Colonic mucosa (tissue), 4 donors: ENCODE results near the gene RASGEF1C. TPM values are rescaled to one million over a fixed set of nuclear protein-coding genes. Genes with fewer than 3 reads are reported as not detected.

Experiments
- DNase-seq: peaks from one replicate; pipeline ENCODE4 v3.0.0-alpha.2; 2020
- H3K27ac ChIP-seq: fragments of 200-600 bp; one replicate; pipeline ENCODE4 v1.8.0; 2021
- H3K27me3 ChIP-seq: fragments of 200-600 bp; one replicate; pipeline ENCODE4 v1.8.0; 2021
- H3K36me3 ChIP-seq: fragments of 200-600 bp; one replicate; pipeline ENCODE4 v1.8.0; 2021
- H3K4me1 ChIP-seq: fragments of 200-600 bp; one replicate; pipeline ENCODE4 v1.8.0; 2021; ENCODE audit warnings: mild to moderate bottlenecking
- H3K4me3 ChIP-seq: fragments of 200-600 bp; one replicate; pipeline ENCODE4 v1.8.0; 2021
- H3K9ac ChIP-seq, 2 donors: one replicate each; pipeline ENCODE4 v1.7.0; 2013; ENCODE audit warnings: control low read depth in 2 of 2, low read depth in 2 of 2, low read length in 2 of 2
- H3K9me3 ChIP-seq: fragments of 200-600 bp; one replicate; pipeline ENCODE4 v1.8.0; 2021
- CTCF ChIP-seq: fragments of 200-600 bp; IDR thresholded peaks from one replicate; pipeline ENCODE4 v1.8.0; 2022; ENCODE audit warnings: antibody characterized with exemption, mild to moderate bottlenecking
- intact Hi-C: fragments of 100-400 bp; cut with DNase I; formaldehyde crosslinking; loops from one replicate; pipeline ENCODE4 v1.14.1; 2022
- total RNA-seq, 2 donors: library from RNA; stranded (reverse); fragmentation: NEBNext Ultra II Directional in 1 of 2; extraction: Animal tissue kit (Norgen Biotek cat#: 25700) in 1 of 2; gene quantifications; one replicate each; pipeline ENCODE4 v1.2.1, GENCODE V29; 2021
- donor health status: healthy.
- donor health status: DM: no; HTN: no; CAD: no.
- donor health status: DM: no; HTN: no; CAD: no.

RASGEF1C gene
- total RNA-seq, 2 donors from 2014 or later: 0.85 TPM; not detected in 1

- no peak for DNase-seq
- Histone ChIP-seq H3K4me1 (no peaks in the 10 kb centered on the region), H3K9me3 (no peaks in the 10 kb centered on the region), H3K27ac (no peak overlapping the region), H3K36me3 (no peaks in the 10 kb centered on the region), H3K4me3 (no peak overlapping the region), H3K27me3 (no peaks in the 10 kb centered on the region), H3K9ac (no peak overlapping the region)
- TF ChIP-seq CTCF: no peak
- intact Hi-C loops: no loop called here
Measured at GRCh38 chr5:180142824-180143610, 66.0 kb downstream of the RASGEF1C start.

- no peaks in the 10 kb centered on the region for H3K9me3 ChIP-seq
- DNase-seq: peak; percentile 12
- no peaks in the 10 kb centered on the region for H3K4me1 ChIP-seq
- no peak overlapping the region for H3K9ac ChIP-seq
- no peak for TF ChIP-seq CTCF
- H3K36me3 ChIP-seq: no peaks in the 10 kb centered on the region
- no peak overlapping the region for H3K4me3 ChIP-seq
- H3K27me3 ChIP-seq: no peaks in the 10 kb centered on the region
- H3K27ac ChIP-seq: no peak overlapping the region
- intact Hi-C loops: no loop called here
Measured at GRCh38 chr5:180142021-180142765, 66.8 kb downstream of the RASGEF1C start.

- DNase-seq: no peak
- intact Hi-C loops: no loop called here
- TF ChIP-seq CTCF: no peak
- no peak overlapping the region for H3K27ac ChIP-seq
- H3K9me3 ChIP-seq: no peaks in the 10 kb centered on the region
- H3K4me3 ChIP-seq: no peak overlapping the region
- H3K36me3 ChIP-seq: no peaks in the 10 kb centered on the region
- H3K4me1 ChIP-seq: no peaks in the 10 kb centered on the region
- H3K9ac ChIP-seq: no peak overlapping the region
- no peaks in the 10 kb centered on the region for H3K27me3 ChIP-seq
Measured at GRCh38 chr5:180141068-180141660, 67.8 kb downstream of the RASGEF1C start.

- H3K9ac ChIP-seq: no peak overlapping the region
- H3K4me3 ChIP-seq: no peak overlapping the region
- no peak overlapping the region for H3K27ac ChIP-seq
- no peak for TF ChIP-seq CTCF
- no peaks in the 10 kb centered on the region for H3K9me3 ChIP-seq
- no peaks in the 10 kb centered on the region for H3K36me3 ChIP-seq
- no peaks in the 10 kb centered on the region for H3K27me3 ChIP-seq
- intact Hi-C loops: no loop called here
- H3K4me1 ChIP-seq: no peaks in the 10 kb centered on the region
- DNase-seq: peak; percentile 12
Measured at GRCh38 chr5:180140571-180140970, 68.4 kb downstream of the RASGEF1C start.

- TF ChIP-seq CTCF: no peak
- Histone ChIP-seq H3K9me3 (no peaks in the 10 kb centered on the region), H3K4me1 (no peaks in the 10 kb centered on the region), H3K9ac (no peak overlapping the region), H3K27ac (no peak overlapping the region), H3K27me3 (no peaks in the 10 kb centered on the region), H3K4me3 (no peak overlapping the region), H3K36me3 (no peaks in the 10 kb centered on the region)
- intact Hi-C loops: no loop called here
- DNase-seq: peak; percentile 10
Measured at GRCh38 chr5:180140079-180140554, 68.9 kb downstream of the RASGEF1C start.
